HG03378 (cell line): ENCODE measurements around the gene POLN.

Experiments used
- ATAC-seq: cut with Tn5 transposase; IDR thresholded peaks from one replicate; pipeline ENCODE4 v1.9.1; 2021; ENCODE audit warnings: mild to moderate bottlenecking, moderate library complexity; ENCODE audit not compliant: unreplicated experiment

POLN gene

GRCh38 chr4:2126309-2127043, 115.4 kb downstream of the POLN start:
- ATAC-seq = no peak

- ATAC-seq = no peak
Observed at GRCh38 chr4:2125831-2126230, 116.1 kb downstream of the POLN start.

GRCh38 chr4:2125023-2125422, 116.9 kb downstream of the POLN start:
- ATAC-seq = no peak

- ATAC-seq = no peak
Observed at GRCh38 chr4:2116687-2117400, 125.1 kb downstream of the POLN start.

GRCh38 chr4:2105559-2105958, 136.4 kb downstream of the POLN start:
- no peak for ATAC-seq

- no peak for ATAC-seq
Observed at GRCh38 chr4:2104556-2105345, 137.2 kb downstream of the POLN start.

- no peak for ATAC-seq
Observed at GRCh38 chr4:2103843-2104547, 137.9 kb downstream of the POLN start.

GRCh38 chr4:2103127-2103842, 138.6 kb downstream of the POLN start:
- no peak for ATAC-seq

GRCh38 chr4:2102045-2102883, 139.7 kb downstream of the POLN start:
- no peak for ATAC-seq

GRCh38 chr4:2101346-2102044, 140.4 kb downstream of the POLN start:
- ATAC-seq = no peak

GRCh38 chr4:2096073-2096609, 145.8 kb downstream of the POLN start:
- no peak for ATAC-seq

- ATAC-seq = no peak
Observed at GRCh38 chr4:2095236-2096072, 146.5 kb downstream of the POLN start.

- no peak for ATAC-seq
Observed at GRCh38 chr4:2094545-2094944, 147.4 kb downstream of the POLN start.

- no peak for ATAC-seq
Observed at GRCh38 chr4:2093265-2093664, 148.7 kb downstream of the POLN start.

GRCh38 chr4:2092669-2093053, 149.3 kb downstream of the POLN start:
- no peak for ATAC-seq

- no peak for ATAC-seq
Observed at GRCh38 chr4:2091990-2092668, 149.8 kb downstream of the POLN start.

GRCh38 chr4:2090642-2091041, 151.3 kb downstream of the POLN start:
- ATAC-seq = no peak
